NCI-H526 treated with DMSO at 0.1 percent for 48 hours (cell line): ENCODE data around the gene HFM1.
A peak's percentile ranks its signal among the peaks of the same experiment; 100 is the strongest.
"Not testable (repeated sequence)": the region's sequence is repeated elsewhere in the genome, so short reads cannot be mapped to it uniquely, and the experiment has no call there.

Experiments
- DNase-seq: peaks from one replicate; lab custom pipeline; 2025; lab: John Stamatoyannopoulos, UW

Gene HFM1

GRCh38 chr1:91346824-91347223, 57.8 kb downstream of the HFM1 start:
- no peak for DNase-seq

GRCh38 chr1:91345395-91346005, 59.1 kb downstream of the HFM1 start:
- DNase-seq: no peak

GRCh38 chr1:91338501-91338900, 66.1 kb downstream of the HFM1 start:
- no peak for DNase-seq

- DNase-seq: no peak
Measured at GRCh38 chr1:91335603-91336002, 69.0 kb downstream of the HFM1 start.

- no peak for DNase-seq
Measured at GRCh38 chr1:91334856-91335255, 69.8 kb downstream of the HFM1 start.

GRCh38 chr1:91325456-91325855, 79.2 kb downstream of the HFM1 start:
- no peak for DNase-seq

GRCh38 chr1:91314643-91315042, 90.0 kb downstream of the HFM1 start:
- no peak for DNase-seq

- no peak for DNase-seq
Measured at GRCh38 chr1:91311672-91312071, 93.0 kb downstream of the HFM1 start.

- DNase-seq: no peak
Measured at GRCh38 chr1:91308544-91308943, 96.1 kb downstream of the HFM1 start.

GRCh38 chr1:91307784-91308409, 96.7 kb downstream of the HFM1 start:
- no peak for DNase-seq

GRCh38 chr1:91303165-91303564, 101.5 kb downstream of the HFM1 start:
- no peak for DNase-seq

- not testable (repeated sequence) for DNase-seq
Measured at GRCh38 chr1:91288843-91289553, 115.6 kb downstream of the HFM1 start.

GRCh38 chr1:91286962-91287317, 117.7 kb downstream of the HFM1 start:
- not testable (repeated sequence) for DNase-seq

- DNase-seq: not testable (repeated sequence)
Measured at GRCh38 chr1:91286259-91286961, 118.2 kb downstream of the HFM1 start.

GRCh38 chr1:91283421-91283726, 121.3 kb downstream of the HFM1 start:
- no peak for DNase-seq

- DNase-seq: peak; percentile 32
Measured at GRCh38 chr1:91282695-91283420, 121.8 kb downstream of the HFM1 start.

- DNase-seq: no peak
Measured at GRCh38 chr1:91281782-91282181, 122.9 kb downstream of the HFM1 start.

GRCh38 chr1:91278754-91279153, 125.9 kb downstream of the HFM1 start:
- no peak for DNase-seq

GRCh38 chr1:91273875-91274274, 130.8 kb downstream of the HFM1 start:
- DNase-seq: no peak

- DNase-seq: no peak
Measured at GRCh38 chr1:91261655-91262054, 143.0 kb downstream of the HFM1 start.

GRCh38 chr1:91245435-91245834, 159.2 kb downstream of the HFM1 start:
- no peak for DNase-seq

GRCh38 chr1:91244737-91245136, 159.9 kb downstream of the HFM1 start:
- DNase-seq: no peak
